Gastroesophageal sphincter (tissue), 4 donors: ENCODE results near the gene MMP2. TPM values are rescaled to one million over a fixed set of nuclear protein-coding genes. Genes with fewer than 3 reads are reported as not detected.

Experiments
- ATAC-seq: fragments of 150-250 bp; one replicate; pipeline ENCODE4 v1.9.1; 2016; ENCODE audit warnings: mild to moderate bottlenecking, moderate library complexity
- H3K27ac ChIP-seq, 4 donors: fragments of 200-600 bp; sonication (generic) in 3 of 4; 1 replicate in 3 of 4; 2 replicates in 1 of 4; pipeline ENCODE4 v1.5.1; 2016 to 2019
- H3K27me3 ChIP-seq: fragments of 200-600 bp; sonication (generic); one replicate; pipeline ENCODE4 v1.5.1; 2019
- H3K36me3 ChIP-seq, 2 donors: fragments of 200-600 bp; sonication (generic); one replicate each; pipeline ENCODE4 v1.5.1; 2019; ENCODE audit warnings: control low read depth in 1 of 2
- H3K4me1 ChIP-seq, 3 donors: fragments of 200-600 bp; sonication (generic); 1 replicate in 2 of 3; 2 replicates in 1 of 3; pipeline ENCODE4 v1.5.1; 2016 to 2019; ENCODE audit warnings: control low read depth in 2 of 3
- H3K4me3 ChIP-seq, 2 donors: fragments of 200-600 bp; sonication (generic); one replicate each; pipeline ENCODE4 v1.5.1; 2019; ENCODE audit warnings: mild to moderate bottlenecking in 1 of 2, moderate library complexity in 1 of 2
- H3K9me3 ChIP-seq, 3 donors: fragments of 200-600 bp; sonication (generic); one replicate each; pipeline ENCODE4 v1.5.1; 2017 to 2019; ENCODE audit warnings: control low read depth in 2 of 3
- EP300 ChIP-seq: sonication (generic); formaldehyde crosslinking; IDR thresholded peaks from one replicate; pipeline ENCODE4 v1.6.1; 2017; ENCODE audit warnings: antibody characterized with exemption, mild to moderate bottlenecking
- POLR2A ChIP-seq, 2 donors: fragments of 450-650 bp; IDR thresholded peaks; one replicate each; pipeline ENCODE4 v1.6.1; 2017; ENCODE audit warnings: antibody characterized with exemption in 2 of 2, mild to moderate bottlenecking in 2 of 2, moderate library complexity in 1 of 2
- POLR2AphosphoS5 ChIP-seq: sonication (generic); formaldehyde crosslinking; IDR thresholded peaks from one replicate; pipeline ENCODE4 v1.6.1; 2017; ENCODE audit warnings: antibody characterized with exemption
- WGBS, 2 donors: methylation state at CpG; one replicate each; pipeline ENCODE4 v1.1.5; 2018; ENCODE audit warnings: low coverage in 1 of 2; 5-methylcytosine and 5-hydroxymethylcytosine counted together
- total RNA-seq, 4 donors: library from RNA; depleted of rRNA; stranded (reverse); fragments of >200 nt; gene quantifications; one replicate each; pipeline ENCODE4 v1.1.0, GENCODE V29; 2016
- TF ChIP-seq, protein P1 (sequence below), 4 experiments: fragments of 200-600 bp in 2 of 4; fragments of 450-650 bp in 2 of 4; sonication (generic) in 1 of 4; IDR thresholded peaks; one replicate each; pipeline ENCODE4 v1.5.1; 2017 to 2019; ENCODE audit warnings: antibody characterized with exemption in 4 of 4, mild to moderate bottlenecking in 2 of 4, moderate library complexity in 2 of 4

MMP2 gene
- total RNA-seq, 4 donors from 2014 or later = 155 to 309 (median 265) TPM

DNA sequence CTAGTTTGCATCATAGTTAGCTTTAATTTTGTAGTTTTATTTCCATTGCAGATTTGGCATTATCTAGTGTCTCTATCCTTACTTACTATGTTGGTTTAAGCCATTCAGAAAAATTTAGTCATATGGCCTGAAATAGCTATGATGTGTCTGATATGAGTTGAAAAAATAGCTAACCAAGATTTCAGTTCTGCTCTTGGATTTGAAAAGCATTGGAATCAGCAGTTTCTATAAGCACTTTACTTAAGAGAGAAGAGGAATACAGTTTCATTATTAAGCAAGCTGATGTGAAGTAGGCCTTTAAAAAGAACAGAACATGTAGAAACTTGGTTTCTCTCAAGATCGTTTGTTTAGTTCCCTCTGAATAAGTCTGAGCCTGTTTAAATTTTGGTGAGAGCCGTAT lies 55.8 kb downstream of the MMP2 start:
- 69 to 79% methylated on average over 2 of the region's 2 CpGs for WGBS, 2 donors
- no peaks in the 10 kb centered on the region for H3K27me3 ChIP-seq
- peaks cover 0 to 15% of the 10 kb centered on the region in 2 donors for H3K36me3 ChIP-seq
- no peaks in the 10 kb centered on the region for H3K9me3 ChIP-seq
- ATAC-seq = no peak
- peaks cover 0 to 4% (median 0%) of the 10 kb centered on the region in 3 donors for H3K4me1 ChIP-seq
- H3K4me3 ChIP-seq = no peak overlapping the region
- no peak for TF ChIP-seq POLR2AphosphoS5
- no peak overlapping the region for H3K27ac ChIP-seq

DNA sequence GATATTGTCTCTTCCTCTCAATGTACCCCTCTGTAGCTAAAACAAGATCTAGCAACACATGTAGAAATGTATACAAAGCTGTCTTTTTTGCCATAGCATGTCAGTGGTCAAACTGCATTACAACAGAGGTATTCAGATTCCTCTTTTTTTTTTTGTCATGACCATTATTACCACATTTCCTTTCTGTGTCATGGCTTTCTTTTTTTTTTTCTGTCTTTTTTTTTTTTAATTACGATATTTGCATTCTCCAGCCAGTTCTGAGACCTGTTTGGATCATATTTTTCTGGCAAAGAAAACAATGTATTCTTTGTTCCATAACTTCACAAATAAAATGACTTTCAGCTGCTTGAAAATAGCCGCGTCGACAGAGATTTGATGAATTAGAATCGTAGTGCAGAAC lies 60.1 kb downstream of the MMP2 start:
- no peaks in the 10 kb centered on the region for H3K9me3 ChIP-seq
- H3K36me3 ChIP-seq = no peaks in the 10 kb centered on the region
- ATAC-seq = no peak
- H3K4me1 ChIP-seq = peaks cover 0 to 15% (median 0%) of the 10 kb centered on the region in 3 donors
- H3K27ac ChIP-seq = no peak overlapping the region
- TF ChIP-seq, protein P1, sequence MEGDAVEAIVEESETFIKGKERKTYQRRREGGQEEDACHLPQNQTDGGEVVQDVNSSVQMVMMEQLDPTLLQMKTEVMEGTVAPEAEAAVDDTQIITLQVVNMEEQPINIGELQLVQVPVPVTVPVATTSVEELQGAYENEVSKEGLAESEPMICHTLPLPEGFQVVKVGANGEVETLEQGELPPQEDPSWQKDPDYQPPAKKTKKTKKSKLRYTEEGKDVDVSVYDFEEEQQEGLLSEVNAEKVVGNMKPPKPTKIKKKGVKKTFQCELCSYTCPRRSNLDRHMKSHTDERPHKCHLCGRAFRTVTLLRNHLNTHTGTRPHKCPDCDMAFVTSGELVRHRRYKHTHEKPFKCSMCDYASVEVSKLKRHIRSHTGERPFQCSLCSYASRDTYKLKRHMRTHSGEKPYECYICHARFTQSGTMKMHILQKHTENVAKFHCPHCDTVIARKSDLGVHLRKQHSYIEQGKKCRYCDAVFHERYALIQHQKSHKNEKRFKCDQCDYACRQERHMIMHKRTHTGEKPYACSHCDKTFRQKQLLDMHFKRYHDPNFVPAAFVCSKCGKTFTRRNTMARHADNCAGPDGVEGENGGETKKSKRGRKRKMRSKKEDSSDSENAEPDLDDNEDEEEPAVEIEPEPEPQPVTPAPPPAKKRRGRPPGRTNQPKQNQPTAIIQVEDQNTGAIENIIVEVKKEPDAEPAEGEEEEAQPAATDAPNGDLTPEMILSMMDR (IDR thresholded peaks at IDR 0.05) = no peak
- no peak for TF ChIP-seq EP300
- no peak for TF ChIP-seq POLR2AphosphoS5
- no peak for TF ChIP-seq POLR2A (IDR thresholded peaks at IDR 0.05)
- no peaks in the 10 kb centered on the region for H3K27me3 ChIP-seq
- 54 to 68% methylated on average over 5 of the region's 5 CpGs for WGBS, 2 donors
- no peak overlapping the region for H3K4me3 ChIP-seq

DNA sequence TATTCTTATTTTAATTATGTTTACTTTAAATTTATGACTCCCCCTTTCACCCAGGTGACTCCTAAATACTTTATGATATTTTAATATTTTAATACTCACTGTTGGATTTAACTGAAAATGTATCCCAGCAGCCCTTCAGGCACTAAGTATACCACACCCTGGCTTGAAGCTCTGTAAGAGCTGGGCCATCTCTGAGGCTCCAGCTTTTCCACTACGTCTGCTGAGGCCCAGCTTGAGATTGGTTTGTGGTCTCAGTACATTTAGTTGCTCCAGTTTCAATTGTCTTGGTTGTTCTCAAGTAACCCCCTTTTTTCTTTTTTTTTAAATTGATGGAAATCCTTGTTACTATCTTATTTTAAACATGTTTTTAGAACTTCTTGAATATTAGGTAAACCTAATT lies 60.5 kb downstream of the MMP2 start:
- no peaks in the 10 kb centered on the region for H3K27me3 ChIP-seq
- TF ChIP-seq EP300 (no peak), POLR2A (IDR thresholded peaks at IDR 0.05) (no peak), POLR2AphosphoS5 (no peak)
- TF ChIP-seq, protein P1 (IDR thresholded peaks at IDR 0.05) = no peak
- H3K9me3 ChIP-seq = no peaks in the 10 kb centered on the region
- ATAC-seq = no peak
- H3K4me1 ChIP-seq = peaks cover 0 to 15% (median 0%) of the 10 kb centered on the region in 3 donors
- 56 to 73% methylated on average over 1 of the region's 1 CpG for WGBS, 2 donors
- no peak overlapping the region for H3K4me3 ChIP-seq
- H3K27ac ChIP-seq = no peak overlapping the region
- no peaks in the 10 kb centered on the region for H3K36me3 ChIP-seq

DNA sequence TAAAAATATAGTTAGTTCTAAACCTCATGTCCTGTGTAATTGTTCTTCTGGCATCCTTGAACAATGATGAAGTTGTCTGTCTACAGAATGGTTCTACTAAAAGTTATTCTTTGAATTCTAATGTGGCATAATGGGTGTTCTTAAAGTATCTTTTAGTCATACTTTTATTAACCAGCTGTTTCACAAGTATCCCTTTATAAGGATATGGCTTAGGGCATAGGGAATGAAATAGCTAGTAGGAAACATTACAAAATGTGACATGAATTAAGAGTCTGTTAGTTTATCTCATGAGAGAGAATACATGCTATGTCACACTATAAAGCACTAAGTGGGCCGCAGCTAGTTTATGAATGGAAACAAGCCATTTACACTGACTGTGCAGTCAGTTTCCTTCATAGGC lies 61.2 kb downstream of the MMP2 start:
- ATAC-seq = no peak
- Histone ChIP-seq H3K27me3 (no peaks in the 10 kb centered on the region), H3K9me3 (no peaks in the 10 kb centered on the region), H3K27ac (no peak overlapping the region), H3K4me3 (no peak overlapping the region), H3K4me1 (peaks cover 0 to 15% (median 0%) of the 10 kb centered on the region in 3 donors), H3K36me3 (no peaks in the 10 kb centered on the region)
- TF ChIP-seq POLR2A (IDR thresholded peaks at IDR 0.05) = no peak
- TF ChIP-seq, protein P1 (IDR thresholded peaks at IDR 0.05) = no peak
- TF ChIP-seq POLR2AphosphoS5 = no peak
- no peak for TF ChIP-seq EP300
- WGBS, 2 donors = 80 to 93% methylated on average over 1 of the region's 1 CpG

DNA sequence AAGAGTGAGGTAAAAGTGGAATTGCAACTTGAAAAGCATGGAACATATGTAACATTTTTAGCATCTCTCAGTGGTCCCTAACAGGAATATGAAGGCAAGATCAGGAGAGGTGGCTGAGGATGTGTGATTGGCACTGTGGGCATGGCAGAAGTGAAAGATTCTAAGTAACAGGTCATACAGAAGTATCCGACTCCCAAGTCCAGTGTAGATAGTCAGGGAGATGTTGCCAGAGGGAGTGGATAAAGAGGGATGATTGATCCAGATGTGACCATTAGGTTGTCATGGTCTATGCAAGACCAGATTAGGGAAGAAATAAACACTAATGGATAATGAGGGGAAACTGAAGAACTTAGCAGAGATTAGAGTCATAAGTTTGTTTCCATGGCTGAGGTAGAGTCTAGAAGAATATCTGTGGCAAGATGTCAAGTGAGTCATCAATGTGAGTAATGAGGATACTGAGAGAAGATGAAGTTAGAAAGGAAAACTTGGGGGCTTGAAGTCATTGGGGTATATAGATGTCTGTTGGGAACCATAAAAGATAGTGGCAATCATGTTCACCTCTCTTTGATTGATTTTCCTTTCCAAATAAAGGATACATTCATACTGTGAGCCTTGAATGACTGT lies 63.6 kb downstream of the MMP2 start:
- peak; percentile 55 for ATAC-seq
- Histone ChIP-seq H3K27me3 (no peaks in the 10 kb centered on the region), H3K4me3 (no peak overlapping the region), H3K9me3 (no peaks in the 10 kb centered on the region), H3K36me3 (no peaks in the 10 kb centered on the region), H3K27ac (no peak overlapping the region), H3K4me1 (peaks cover 0 to 15% (median 0%) of the 10 kb centered on the region in 3 donors)
- TF ChIP-seq POLR2AphosphoS5 = no peak
- TF ChIP-seq POLR2A (IDR thresholded peaks at IDR 0.05) = no peak
- TF ChIP-seq, protein P1 (IDR thresholded peaks at IDR 0.05) = no peak
- no peak for TF ChIP-seq EP300
- 43 to 100% methylated on average over 1 of the region's 1 CpG for WGBS, 2 donors
